ENCODE results near the gene ZNF485. TPM values are rescaled to one million over a fixed set of nuclear protein-coding genes. Genes with fewer than 3 reads are reported as not detected.

Gene ZNF485
- polyA plus RNA-seq (2013), result 0.61 and 0.66 TPM in 2 replicates

GRCh38 chr10:43606323-43607198, at the start of gene ZNF485:
Gene ZNF485 (plus strand): TSS chr10:43606438. CDS start chr10:43607051, 613 bp downstream.
- Histone ChIP-seq H4K91ac (ENCODE audit: low read depth, low read length) (no peak within 1 kb of the TSS), H3K4me1 (ENCODE audit: control insufficient read depth in 1 of 2, insufficient read depth in 2 of 2, low read length in 2 of 2) (peaks cover 0 to 6% of the 10 kb centered on the region in 2 experiments), H2AK5ac (ENCODE audit: low read length) (no peak within 1 kb of the TSS), H3K36me3 (ENCODE audit: control insufficient read depth in 1 of 2, insufficient read depth in 2 of 2, low read length in 2 of 2) (no peaks in the 10 kb centered on the region), H3K14ac (ENCODE audit: low read length) (no peak within 1 kb of the TSS), H3K4me2 (ENCODE audit: low read length) (peak within 1 kb of the TSS; percentile 93), H3K4me3 (ENCODE audit: low read depth, low read length) (peak within 1 kb of the TSS; percentile 84), H3K79me2 (ENCODE audit: control insufficient read depth, insufficient read depth, low read length, poor library complexity) (no peaks in the 10 kb centered on the region), H2BK120ac (ENCODE audit: insufficient read depth, low read length, poor library complexity) (no peak within 1 kb of the TSS), H3K9me3 (ENCODE audit: insufficient read depth, low read depth, low read length) (peaks cover 8% of the 10 kb centered on the region), H3K4ac (ENCODE audit: low read depth, low read length) (no peak within 1 kb of the TSS), H3K27me3 (ENCODE audit: insufficient read depth, low read length) (no peaks in the 10 kb centered on the region), H2BK5ac (ENCODE audit: low read depth, low read length, poor library complexity) (no peak within 1 kb of the TSS), H3K18ac (ENCODE audit: low read length) (no peak within 1 kb of the TSS), H4K8ac (ENCODE audit: low read depth, low read length) (peak within 1 kb of the TSS; percentile 77), H3K23ac (ENCODE audit: low read length) (no peak within 1 kb of the TSS), H2BK12ac (ENCODE audit: low read length) (no peak within 1 kb of the TSS), H2AFZ (ENCODE audit: insufficient read depth, low read length, poor library complexity) (peak within 1 kb of the TSS; percentile 84), H4K12ac (ENCODE audit: low read depth, low read length) (no peak within 1 kb of the TSS), H3K79me1 (ENCODE audit: low read length) (peaks cover 2% of the 10 kb centered on the region), H3K27ac (ENCODE audit: low read depth, low read length) (no peak within 1 kb of the TSS), H3K9ac (ENCODE audit: low read length) (no peak within 1 kb of the TSS)
- WGBS (ENCODE audit: extremely low coverage, insufficient coverage, insufficient read length), result no CpG with 5 or more reads among the region's 58 CpGs
- DNase-seq, result peak; percentile 37 to 56

GRCh38 chr10:43557214-43557613, 49.0 kb upstream of the ZNF485 start:
- Histone ChIP-seq H2BK5ac (ENCODE audit: low read depth, low read length, poor library complexity) (no peak overlapping the region), H3K23ac (ENCODE audit: low read length) (no peak overlapping the region), H3K4me1 (ENCODE audit: control insufficient read depth in 1 of 2, insufficient read depth in 2 of 2, low read length in 2 of 2) (no peaks in the 10 kb centered on the region), H3K79me2 (ENCODE audit: control insufficient read depth, insufficient read depth, low read length, poor library complexity) (no peaks in the 10 kb centered on the region), H2BK12ac (ENCODE audit: low read length) (no peak overlapping the region), H3K36me3 (ENCODE audit: control insufficient read depth in 1 of 2, insufficient read depth in 2 of 2, low read length in 2 of 2) (peaks cover 5 to 7% of the 10 kb centered on the region in 2 experiments), H4K8ac (ENCODE audit: low read depth, low read length) (no peak overlapping the region), H3K4me2 (ENCODE audit: low read length) (no peak overlapping the region), H4K12ac (ENCODE audit: low read depth, low read length) (no peak overlapping the region), H2AFZ (ENCODE audit: insufficient read depth, low read length, poor library complexity) (no peak overlapping the region), H3K4me3 (ENCODE audit: low read depth, low read length) (no peak overlapping the region), H3K18ac (ENCODE audit: low read length) (no peak overlapping the region), H4K91ac (ENCODE audit: low read depth, low read length) (no peak overlapping the region), H3K9me3 (ENCODE audit: insufficient read depth, low read depth, low read length) (peaks cover 11% of the 10 kb centered on the region), H3K9ac (ENCODE audit: low read length) (no peak overlapping the region), H2AK5ac (ENCODE audit: low read length) (no peak overlapping the region), H3K79me1 (ENCODE audit: low read length) (no peaks in the 10 kb centered on the region), H3K14ac (ENCODE audit: low read length) (no peak overlapping the region), H2BK120ac (ENCODE audit: insufficient read depth, low read length, poor library complexity) (no peak overlapping the region), H3K4ac (ENCODE audit: low read depth, low read length) (no peak overlapping the region), H3K27me3 (ENCODE audit: insufficient read depth, low read length) (no peaks in the 10 kb centered on the region), H3K27ac (ENCODE audit: low read depth, low read length) (no peak overlapping the region)
- no CpG with 5 or more reads among the region's 4 CpGs for WGBS (ENCODE audit: extremely low coverage, insufficient coverage, insufficient read length)
- DNase-seq, result no peak

DNA sequence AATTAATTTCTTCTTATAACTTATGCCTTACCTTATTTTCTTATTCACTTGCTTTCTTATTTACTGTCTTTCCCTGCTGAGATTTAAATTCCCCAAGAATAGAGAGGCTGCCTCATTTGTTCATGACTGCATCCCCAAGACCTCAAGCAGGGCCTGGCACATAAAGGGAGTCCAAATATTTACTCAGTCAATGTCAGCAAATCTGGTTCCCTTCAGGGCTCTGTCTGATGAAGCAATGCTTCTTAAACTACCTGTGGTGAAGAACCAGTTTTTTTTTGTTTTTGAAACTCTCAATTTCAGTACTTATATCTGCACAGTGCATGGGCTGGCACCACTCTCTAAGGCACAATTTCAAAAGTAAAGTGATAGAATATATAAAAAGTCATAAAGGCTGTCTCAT, 36.6 kb upstream of the ZNF485 start:
- Histone ChIP-seq H3K14ac (ENCODE audit: low read length) (no peak overlapping the region), H3K4me2 (ENCODE audit: low read length) (no peak overlapping the region), H3K79me2 (ENCODE audit: control insufficient read depth, insufficient read depth, low read length, poor library complexity) (no peaks in the 10 kb centered on the region), H3K27ac (ENCODE audit: low read depth, low read length) (no peak overlapping the region), H2BK120ac (ENCODE audit: insufficient read depth, low read length, poor library complexity) (no peak overlapping the region), H3K23ac (ENCODE audit: low read length) (no peak overlapping the region), H3K9ac (ENCODE audit: low read length) (no peak overlapping the region), H3K4ac (ENCODE audit: low read depth, low read length) (no peak overlapping the region), H3K79me1 (ENCODE audit: low read length) (peaks cover 6% of the 10 kb centered on the region), H3K9me3 (ENCODE audit: insufficient read depth, low read depth, low read length) (peaks cover 2% of the 10 kb centered on the region), H4K8ac (ENCODE audit: low read depth, low read length) (no peak overlapping the region), H2AFZ (ENCODE audit: insufficient read depth, low read length, poor library complexity) (no peak overlapping the region), H2AK5ac (ENCODE audit: low read length) (no peak overlapping the region), H3K4me3 (ENCODE audit: low read depth, low read length) (no peak overlapping the region), H3K4me1 (ENCODE audit: control insufficient read depth in 1 of 2, insufficient read depth in 2 of 2, low read length in 2 of 2) (peaks cover 0 to 10% of the 10 kb centered on the region in 2 experiments), H2BK12ac (ENCODE audit: low read length) (no peak overlapping the region), H2BK5ac (ENCODE audit: low read depth, low read length, poor library complexity) (no peak overlapping the region), H4K91ac (ENCODE audit: low read depth, low read length) (no peak overlapping the region), H3K36me3 (ENCODE audit: control insufficient read depth in 1 of 2, insufficient read depth in 2 of 2, low read length in 2 of 2) (no peaks in the 10 kb centered on the region), H4K12ac (ENCODE audit: low read depth, low read length) (no peak overlapping the region), H3K18ac (ENCODE audit: low read length) (no peak overlapping the region), H3K27me3 (ENCODE audit: insufficient read depth, low read length) (no peaks in the 10 kb centered on the region)
- DNase-seq, result no peak

DNA sequence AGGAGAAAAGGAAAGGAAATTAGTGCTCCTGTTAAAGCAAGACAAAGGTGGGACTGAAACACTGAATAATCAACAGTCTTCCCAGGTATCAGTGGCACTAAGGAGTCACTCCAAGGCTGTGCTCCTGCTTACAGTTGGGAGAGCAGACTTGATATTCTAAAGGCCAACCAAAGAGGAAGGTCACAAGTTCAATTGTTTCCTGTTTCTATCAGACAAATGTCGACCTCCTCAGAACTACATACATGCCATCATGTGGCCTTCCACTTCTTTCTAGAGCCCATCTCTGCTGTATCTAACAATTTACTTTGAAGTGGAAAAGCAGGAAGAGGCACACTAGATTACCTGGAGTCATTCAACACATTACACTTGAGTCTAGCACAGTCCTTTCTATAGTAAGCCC, 35.3 kb upstream of the ZNF485 start:
- H3K79me1 ChIP-seq (ENCODE audit: low read length), result peaks cover 6% of the 10 kb centered on the region
- H3K4me2 ChIP-seq (ENCODE audit: low read length), result no peak overlapping the region
- H3K27ac ChIP-seq (ENCODE audit: low read depth, low read length), result no peak overlapping the region
- no peak overlapping the region for H2BK120ac ChIP-seq (ENCODE audit: insufficient read depth, low read length, poor library complexity)
- H3K23ac ChIP-seq (ENCODE audit: low read length), result no peak overlapping the region
- no peak overlapping the region for H2AFZ ChIP-seq (ENCODE audit: insufficient read depth, low read length, poor library complexity)
- H3K14ac ChIP-seq (ENCODE audit: low read length), result no peak overlapping the region
- H4K8ac ChIP-seq (ENCODE audit: low read depth, low read length), result no peak overlapping the region
- H3K18ac ChIP-seq (ENCODE audit: low read length), result no peak overlapping the region
- DNase-seq, result no peak
- no peak overlapping the region for H3K9ac ChIP-seq (ENCODE audit: low read length)
- H3K4me1 ChIP-seq (ENCODE audit: control insufficient read depth in 1 of 2, insufficient read depth in 2 of 2, low read length in 2 of 2), result peaks cover 0 to 10% of the 10 kb centered on the region in 2 experiments
- no peak overlapping the region for H2AK5ac ChIP-seq (ENCODE audit: low read length)
- WGBS (ENCODE audit: extremely low coverage, insufficient coverage, insufficient read length), result no CpG with 5 or more reads among the region's 1 CpG
- H4K91ac ChIP-seq (ENCODE audit: low read depth, low read length), result no peak overlapping the region
- H2BK12ac ChIP-seq (ENCODE audit: low read length), result no peak overlapping the region
- no peaks in the 10 kb centered on the region for H3K79me2 ChIP-seq (ENCODE audit: control insufficient read depth, insufficient read depth, low read length, poor library complexity)
- no peak overlapping the region for H4K12ac ChIP-seq (ENCODE audit: low read depth, low read length)
- H3K4me3 ChIP-seq (ENCODE audit: low read depth, low read length), result no peak overlapping the region
- no peaks in the 10 kb centered on the region for H3K36me3 ChIP-seq (ENCODE audit: control insufficient read depth in 1 of 2, insufficient read depth in 2 of 2, low read length in 2 of 2)
- peaks cover 2% of the 10 kb centered on the region for H3K9me3 ChIP-seq (ENCODE audit: insufficient read depth, low read depth, low read length)
- no peaks in the 10 kb centered on the region for H3K27me3 ChIP-seq (ENCODE audit: insufficient read depth, low read length)
- H2BK5ac ChIP-seq (ENCODE audit: low read depth, low read length, poor library complexity), result no peak overlapping the region
- no peak overlapping the region for H3K4ac ChIP-seq (ENCODE audit: low read depth, low read length)
